NCI-H510A (cell line): ENCODE results near the gene PDE2A.

Experiments used
- DNase-seq: peaks from one replicate; lab custom pipeline; 2025; lab: John Stamatoyannopoulos, UW

Gene PDE2A

DNA sequence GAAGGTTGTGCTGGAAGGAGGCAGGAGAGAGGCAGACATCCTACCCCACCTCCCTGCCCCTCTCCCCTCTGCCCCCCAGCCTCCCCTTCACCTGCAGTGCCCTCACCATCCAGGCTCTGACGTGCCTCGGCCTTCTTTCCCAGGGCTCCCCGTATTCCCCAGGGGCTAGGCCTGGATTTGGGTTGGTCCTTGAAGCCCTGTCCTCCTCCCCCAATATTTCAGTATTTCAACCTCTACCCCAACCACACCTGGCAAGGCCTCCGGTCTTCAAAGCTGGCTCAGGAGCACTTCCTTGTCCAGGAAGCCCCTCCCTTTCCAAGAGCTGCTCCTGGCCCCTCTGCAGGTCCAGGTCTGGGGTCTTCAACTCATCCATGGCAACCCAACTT, 8.6 kb upstream of the PDE2A start:
- DNase-seq = no peak

DNA sequence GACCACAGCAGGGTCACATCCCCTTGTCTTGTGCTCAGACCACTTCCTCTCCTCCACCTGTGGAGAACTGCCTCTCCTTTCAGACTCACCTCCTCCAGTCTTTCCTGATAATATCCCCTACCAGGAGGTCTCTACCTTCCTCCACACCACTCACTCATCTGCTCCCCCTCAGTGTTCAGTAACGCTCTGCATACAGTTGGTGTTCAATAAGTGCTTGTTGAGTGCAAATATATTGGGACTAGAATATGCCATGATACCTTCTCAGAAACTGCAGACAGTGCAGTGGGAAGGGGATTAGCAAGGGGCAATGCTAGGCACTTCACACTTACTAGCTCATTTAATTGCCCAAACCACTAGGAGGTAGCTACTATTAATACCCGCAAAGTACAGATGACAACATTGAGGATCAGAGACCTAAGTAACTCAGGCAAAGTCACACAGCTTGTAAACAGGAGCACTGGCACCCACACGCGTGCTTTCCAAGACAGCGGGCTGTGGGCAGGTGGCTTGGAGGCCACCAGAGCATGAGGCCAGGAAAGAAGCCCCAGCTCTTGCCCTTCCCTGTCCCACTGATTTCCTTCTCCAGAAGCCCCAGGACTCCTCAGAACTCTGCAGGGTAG, 8.1 kb upstream of the PDE2A start:
- no peak for DNase-seq

GRCh38 chr11:72681226-72682153, 7.3 kb upstream of the PDE2A start:
- DNase-seq = peak; percentile 49

DNA sequence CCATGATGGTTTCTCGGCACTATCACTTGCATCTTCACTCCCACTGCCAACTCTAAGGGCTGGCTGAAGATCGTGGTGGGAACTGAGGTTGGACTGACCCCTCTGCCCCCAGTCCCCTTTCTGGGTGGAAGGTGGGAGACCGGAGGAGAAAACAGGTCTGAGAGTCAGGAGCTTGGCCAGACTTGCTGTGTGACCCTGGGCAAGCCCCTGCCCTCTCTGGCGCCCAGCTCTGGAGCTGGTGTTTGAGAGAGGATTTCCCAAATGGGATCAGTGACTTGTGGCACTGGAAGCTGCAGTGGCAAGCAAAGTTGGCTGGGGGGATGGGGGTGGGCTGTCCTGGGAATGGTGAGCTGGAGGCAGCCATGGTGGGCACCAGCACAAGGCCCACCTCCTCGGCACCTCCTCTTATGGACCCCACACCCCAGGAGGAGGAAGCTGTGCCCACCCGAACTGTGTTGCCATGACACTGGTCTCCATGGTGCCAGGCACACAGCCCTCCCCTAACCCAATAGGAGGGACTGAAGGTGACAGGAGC, 6.5 kb upstream of the PDE2A start:
- no peak for DNase-seq

GRCh38 chr11:72679869-72680268, 5.6 kb upstream of the PDE2A start:
- DNase-seq = no peak

- no peak for DNase-seq
Measured at GRCh38 chr11:72678524-72678923, 4.3 kb upstream of the PDE2A start.

GRCh38 chr11:72676861-72677341, 2.7 kb upstream of the PDE2A start:
- no peak for DNase-seq

DNA sequence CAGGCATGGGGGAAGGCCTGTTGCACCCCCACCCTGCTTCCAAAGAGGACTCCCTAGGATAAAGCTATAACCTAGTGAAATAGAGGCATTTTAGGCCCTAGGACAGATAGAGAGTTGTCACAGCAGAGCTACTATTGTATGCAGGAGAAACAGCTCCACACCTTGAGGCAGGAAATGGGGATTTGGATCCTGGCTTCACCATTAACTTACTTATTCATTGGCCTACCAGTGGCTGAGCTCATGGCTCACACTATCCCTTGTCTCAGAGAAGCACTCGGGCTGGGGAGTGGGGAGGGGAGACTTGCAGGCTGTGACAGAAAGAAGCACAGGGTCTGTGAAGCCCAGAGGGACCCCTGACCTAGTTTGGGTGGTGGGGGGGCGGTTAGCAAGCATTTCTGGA, 999 bp upstream of the PDE2A start:
- no peak for DNase-seq

- no peak for DNase-seq
Measured at GRCh38 chr11:72673284-72673942, 809 bp downstream of the PDE2A start.

DNA sequence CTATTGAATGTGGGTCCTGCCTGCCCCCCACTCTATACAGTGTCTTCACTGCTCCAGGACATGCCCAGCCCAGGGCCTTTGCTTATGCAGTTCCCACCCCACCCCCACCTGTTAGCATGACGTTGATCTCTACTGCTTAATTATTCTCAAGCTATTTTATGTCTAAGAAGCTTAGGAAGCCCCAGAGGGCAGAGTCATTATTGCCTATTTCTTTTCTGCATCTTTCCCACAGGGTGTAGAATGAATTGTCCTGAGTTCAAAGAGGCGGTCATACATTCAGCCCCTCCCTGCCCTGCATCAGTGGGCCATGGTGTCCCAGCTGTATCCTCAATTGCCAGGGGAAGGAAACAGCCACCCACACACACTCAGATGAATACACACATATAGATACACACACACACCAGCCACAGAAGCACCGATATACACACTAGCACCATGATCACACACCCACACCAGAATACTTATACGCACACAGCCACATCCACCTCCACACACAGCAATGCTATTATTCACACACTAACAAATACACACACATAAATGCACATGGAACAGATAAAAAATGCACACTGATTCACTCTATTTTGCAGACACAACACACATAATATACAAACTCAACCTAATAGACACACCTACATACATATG, 1.5 kb downstream of the PDE2A start:
- no peak for DNase-seq

GRCh38 chr11:72671152-72672099, 2.8 kb downstream of the PDE2A start:
- DNase-seq = no peak

DNA sequence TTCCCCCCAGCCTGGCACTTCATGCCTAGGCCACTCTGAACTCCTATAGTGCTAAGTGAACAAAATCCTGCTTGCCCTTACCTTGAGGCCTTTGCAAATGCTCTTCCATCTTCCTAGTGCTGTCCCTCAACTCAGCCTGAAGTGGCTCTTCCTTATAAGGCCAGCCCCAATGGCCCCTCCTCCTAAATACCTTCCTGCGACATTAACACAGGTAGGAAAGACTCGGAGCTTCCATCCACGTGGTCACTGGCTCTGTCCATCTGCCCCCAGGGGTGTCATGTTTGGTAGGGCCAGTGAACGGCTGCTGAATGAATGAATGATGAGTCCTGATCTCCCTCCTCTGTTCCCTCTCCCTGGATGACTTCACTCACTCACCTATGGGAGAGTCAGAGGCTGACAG, 4.2 kb downstream of the PDE2A start:
- DNase-seq = peak; percentile 30

DNA sequence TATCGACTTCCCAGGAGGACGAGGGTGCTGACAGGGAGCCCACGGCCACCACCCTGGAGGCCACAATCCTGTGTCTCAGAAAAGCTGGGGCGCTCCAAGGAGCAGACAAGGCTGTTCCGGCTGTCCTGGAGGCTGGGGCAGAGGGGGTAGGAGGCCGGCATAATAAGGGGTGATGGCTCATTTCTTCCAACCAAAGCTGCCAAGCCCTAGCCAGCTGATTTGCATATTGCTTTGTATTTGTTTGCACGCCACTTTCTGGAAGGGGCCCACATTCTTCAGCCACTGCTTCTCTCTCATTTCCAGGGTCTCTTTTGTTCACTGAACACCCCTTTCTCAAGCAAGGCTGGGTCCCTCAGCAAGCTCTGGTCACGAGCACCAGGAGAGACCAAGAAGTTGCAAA, 4.7 kb downstream of the PDE2A start:
- no peak for DNase-seq

GRCh38 chr11:72668629-72669347, 5.4 kb downstream of the PDE2A start:
- no peak for DNase-seq

DNA sequence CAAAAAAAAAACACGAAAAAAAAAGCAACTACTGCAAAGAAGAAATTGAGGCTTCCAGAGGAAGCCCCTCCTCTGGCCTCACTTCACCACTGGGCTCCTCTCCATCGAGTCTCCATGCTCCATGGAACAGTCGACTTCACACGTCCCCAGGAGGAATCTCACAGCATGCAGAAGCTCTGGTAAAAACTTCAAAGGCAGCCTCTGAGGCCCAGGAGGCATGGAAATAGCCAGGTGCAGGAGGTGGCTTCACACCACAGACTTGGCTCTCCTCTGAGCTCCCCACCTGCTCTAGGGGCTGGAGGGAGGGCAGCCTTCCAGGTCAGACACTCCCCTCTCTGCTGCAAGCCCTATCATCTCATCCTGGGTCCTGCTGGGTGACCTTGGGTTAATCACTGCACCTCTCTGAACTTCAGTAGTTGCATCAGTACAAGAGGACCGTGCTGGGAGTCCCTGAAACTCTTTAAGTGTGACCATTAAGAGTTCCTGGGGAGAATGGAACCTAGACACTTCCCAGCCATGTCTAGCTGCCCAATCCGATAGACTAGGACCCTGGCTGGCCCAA, 8.2 kb downstream of the PDE2A start:
- no peak for DNase-seq

DNA sequence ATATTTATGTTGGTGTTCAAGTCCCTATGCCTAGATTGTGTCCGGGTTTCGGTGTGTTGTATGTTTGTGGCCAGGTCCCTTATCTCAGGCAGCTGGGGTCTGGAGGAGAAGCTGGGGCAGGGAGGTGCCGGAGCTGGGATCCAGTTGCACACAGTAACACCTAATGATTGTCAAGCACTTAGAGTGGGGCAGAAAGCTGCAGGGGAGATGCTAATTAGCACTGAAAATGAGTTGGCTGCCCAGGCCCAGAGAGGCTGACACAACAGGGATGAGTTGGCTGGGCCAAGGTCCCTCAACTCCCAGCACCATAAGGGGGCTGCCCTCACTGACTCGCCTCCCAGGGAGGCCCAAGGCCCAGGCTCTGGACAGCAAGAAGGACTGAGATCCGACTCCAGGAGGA, 12.2 kb downstream of the PDE2A start:
- no peak for DNase-seq

DNA sequence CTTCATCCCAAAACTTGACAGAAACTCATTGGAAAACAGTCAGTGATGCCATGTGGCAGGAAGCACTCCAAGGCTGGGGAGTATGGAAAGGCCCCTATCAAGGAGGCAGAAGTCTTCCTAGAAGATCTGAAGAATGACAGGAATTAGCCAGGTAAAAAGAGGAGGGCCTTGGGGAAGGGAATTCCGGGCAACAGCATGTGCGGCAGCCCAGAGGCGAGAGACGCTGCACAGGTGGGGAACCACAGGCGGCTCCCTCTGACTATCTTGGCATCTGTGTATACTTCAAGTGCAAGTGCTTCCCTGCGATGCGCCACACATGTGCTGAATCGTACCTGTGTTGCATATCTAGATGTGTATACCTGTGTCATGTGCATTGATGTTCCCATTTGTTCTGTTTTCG, 12.7 kb downstream of the PDE2A start:
- no peak for DNase-seq

GRCh38 chr11:72658989-72659640, 15.1 kb downstream of the PDE2A start:
- no peak for DNase-seq

GRCh38 chr11:72657411-72658100, 16.7 kb downstream of the PDE2A start:
- DNase-seq = no peak
